ENCODE results near the gene RASA2.
"Not testable (repeated sequence)": the region's sequence is repeated elsewhere in the genome, so short reads cannot be mapped to it uniquely, and the experiment has no call there.

RASA2 gene

GRCh38 chr3:141459008-141459407, 27.8 kb upstream of the RASA2 start:
- no peak for DNase-seq (ENCODE audit: low spot score)

GRCh38 chr3:141460097-141460704, 26.6 kb upstream of the RASA2 start:
- peak; percentile 89 for DNase-seq (ENCODE audit: low spot score)

- DNase-seq (ENCODE audit: low spot score), result no peak
Observed at GRCh38 chr3:141462176-141462859, 24.5 kb upstream of the RASA2 start.

GRCh38 chr3:141465221-141465620, 21.6 kb upstream of the RASA2 start:
- DNase-seq (ENCODE audit: low spot score), result no peak

GRCh38 chr3:141466633-141467169, 20.1 kb upstream of the RASA2 start:
- DNase-seq (ENCODE audit: low spot score), result no peak

- DNase-seq (ENCODE audit: low spot score), result no peak
Observed at GRCh38 chr3:141469720-141470119, 17.1 kb upstream of the RASA2 start.

GRCh38 chr3:141471160-141471559, 15.7 kb upstream of the RASA2 start:
- DNase-seq (ENCODE audit: low spot score), result no peak

GRCh38 chr3:141476033-141476432, 10.8 kb upstream of the RASA2 start:
- no peak for DNase-seq (ENCODE audit: low spot score)

- no peak for DNase-seq (ENCODE audit: low spot score)
Observed at GRCh38 chr3:141477224-141477623, 9.6 kb upstream of the RASA2 start.

GRCh38 chr3:141478139-141478538, 8.7 kb upstream of the RASA2 start:
- no peak for DNase-seq (ENCODE audit: low spot score)

- DNase-seq (ENCODE audit: low spot score), result not testable (repeated sequence)
Observed at GRCh38 chr3:141478840-141479239, 8.0 kb upstream of the RASA2 start.

GRCh38 chr3:141482245-141482922, 4.4 kb upstream of the RASA2 start:
- no peak for DNase-seq (ENCODE audit: low spot score)

GRCh38 chr3:141484701-141485287, 2.0 kb upstream of the RASA2 start:
- DNase-seq (ENCODE audit: low spot score), result no peak

- DNase-seq (ENCODE audit: low spot score), result no peak
Observed at GRCh38 chr3:141485641-141486495, 959 bp upstream of the RASA2 start.

- no peak for DNase-seq (ENCODE audit: low spot score)
Observed at GRCh38 chr3:141486496-141486745, 406 bp upstream of the RASA2 start.

- DNase-seq (ENCODE audit: low spot score), result peak; percentile 30
Observed at GRCh38 chr3:141487521-141488252, 860 bp downstream of the RASA2 start.

- no peak for DNase-seq (ENCODE audit: low spot score)
Observed at GRCh38 chr3:141489203-141489602, 2.4 kb downstream of the RASA2 start.

- DNase-seq (ENCODE audit: low spot score), result no peak
Observed at GRCh38 chr3:141491081-141491480, 4.3 kb downstream of the RASA2 start.

GRCh38 chr3:141491929-141492328, 5.1 kb downstream of the RASA2 start:
- no peak for DNase-seq (ENCODE audit: low spot score)

- DNase-seq (ENCODE audit: low spot score), result no peak
Observed at GRCh38 chr3:141493184-141493583, 6.4 kb downstream of the RASA2 start.

- DNase-seq (ENCODE audit: low spot score), result not testable (repeated sequence)
Observed at GRCh38 chr3:141497589-141497988, 10.8 kb downstream of the RASA2 start.

Measured in putamen (tissue), 1 donor.